Vagina (tissue), 2 donors: ENCODE measurements around the gene RNF181. TPM values are rescaled to one million over a fixed set of nuclear protein-coding genes. Genes with fewer than 3 reads are reported as not detected.

Experiments used
- DNase-seq, 2 donors: peaks; one replicate each; pipeline ENCODE4 v3.0.0-alpha.2; 2017; ENCODE audit errors: extremely low spot score in 2 of 2
- H3K27ac ChIP-seq: fragments of 200-600 bp; sonication (generic); one replicate; pipeline ENCODE4 v1.5.1; 2019
- H3K27me3 ChIP-seq: fragments of 200-600 bp; sonication (generic); one replicate; pipeline ENCODE4 v1.5.1; 2019
- H3K36me3 ChIP-seq, 2 donors: fragments of 200-600 bp; sonication (generic); one replicate each; pipeline ENCODE4 v1.5.1; 2017 to 2019
- H3K4me1 ChIP-seq: fragments of 200-600 bp; sonication (generic); one replicate; pipeline ENCODE4 v1.5.1; 2019
- H3K4me3 ChIP-seq, 2 donors: fragments of 200-600 bp; sonication (generic); 1 replicate in 1 of 2; 2 replicates in 1 of 2; pipeline ENCODE4 v1.5.1; 2016 to 2019
- H3K9me3 ChIP-seq: fragments of 200-600 bp; sonication (generic); one replicate; pipeline ENCODE4 v1.5.1; 2019
- CTCF ChIP-seq, 3 experiments: fragments of 450-650 bp in 2 of 3; fragments of 200-600 bp in 1 of 3; sonication (generic) in 1 of 3; IDR thresholded peaks; one replicate each; pipeline ENCODE4 v1.5.1; 2017 to 2019; ENCODE audit warnings: antibody characterized with exemption in 3 of 3, mild to moderate bottlenecking in 2 of 3, moderate library complexity in 2 of 3
- POLR2A ChIP-seq, 2 donors: fragments of 450-650 bp; IDR thresholded peaks; one replicate each; pipeline ENCODE4 v1.6.1; 2017; ENCODE audit warnings: antibody characterized with exemption in 2 of 2, mild to moderate bottlenecking in 2 of 2, moderate library complexity in 2 of 2
- POLR2AphosphoS5 ChIP-seq, 2 donors: sonication (generic); formaldehyde crosslinking; IDR thresholded peaks; one replicate each; pipeline ENCODE4 v1.9.0; 2017; ENCODE audit warnings: antibody characterized with exemption in 2 of 2, mild to moderate bottlenecking in 2 of 2, low read depth in 1 of 2; ENCODE audit not compliant: insufficient read depth in 1 of 2
- intact Hi-C: fragments of 100-400 bp; cut with DNase I; formaldehyde crosslinking; loops from one replicate; pipeline ENCODE4 v1.15.1; 2023
- total RNA-seq: library from RNA; depleted of rRNA; stranded (reverse); fragments of >200 nt; gene quantifications from one replicate; pipeline ENCODE4 v1.2.3, GENCODE V29; 2016

RNF181 gene
- total RNA-seq: 107 TPM

- H3K9me3 ChIP-seq: no peaks in the 10 kb centered on the region
- no peaks in the 10 kb centered on the region for H3K27me3 ChIP-seq
- H3K36me3 ChIP-seq: peaks cover 0 to 24% of the 10 kb centered on the region in 2 donors
- TF ChIP-seq CTCF (IDR thresholded peaks at IDR 0.05): no peak
- TF ChIP-seq POLR2AphosphoS5 (IDR thresholded peaks at IDR 0.05; ENCODE audit: insufficient read depth in 1 of 2, low read depth in 1 of 2): peak; percentile 95 to 98
- peak in 1 of 2 donors; percentile 89 for TF ChIP-seq POLR2A (IDR thresholded peaks at IDR 0.05)
- H3K4me3 ChIP-seq: peak within 1 kb of the TSS; percentile 85 to 95
- peaks cover 41% of the 10 kb centered on the region for H3K4me1 ChIP-seq
- peak; percentile 99 to 100 for DNase-seq
- intact Hi-C loops: no loop called here
- H3K27ac ChIP-seq: peak within 1 kb of the TSS; percentile 90
Measured at GRCh38 chr2:85595301-85596025, at the start of gene RNF181. TSS of gene RNF181 (plus strand) at chr2:85595745. CDS start at chr2:85595764, 19 bp downstream.

GRCh38 chr2:85545780-85546240 is 49.7 kb upstream of the RNF181 start:
- DNase-seq: no peak
- H3K4me1 ChIP-seq: peaks cover 39% of the 10 kb centered on the region
- H3K27me3 ChIP-seq: no peaks in the 10 kb centered on the region
- H3K4me3 ChIP-seq: no peak overlapping the region
- intact Hi-C loops: loop anchor here (10.0 kb wide), 1 partner anchor 59 kb away; the partner anchor contains the start of gene TMEM150A
- no peaks in the 10 kb centered on the region for H3K9me3 ChIP-seq
- no peak overlapping the region for H3K27ac ChIP-seq
- TF ChIP-seq POLR2AphosphoS5 (IDR thresholded peaks at IDR 0.05; ENCODE audit: insufficient read depth in 1 of 2, low read depth in 1 of 2): no peak
- no peak for TF ChIP-seq POLR2A (IDR thresholded peaks at IDR 0.05)
- no peak for TF ChIP-seq CTCF (IDR thresholded peaks at IDR 0.05)
- peaks cover 0 to 53% of the 10 kb centered on the region in 2 donors for H3K36me3 ChIP-seq

- H3K9me3 ChIP-seq: no peaks in the 10 kb centered on the region
- H3K4me3 ChIP-seq: no peak overlapping the region
- no peak for DNase-seq
- no peak overlapping the region for H3K27ac ChIP-seq
- no peaks in the 10 kb centered on the region for H3K27me3 ChIP-seq
- no peak for TF ChIP-seq CTCF (IDR thresholded peaks at IDR 0.05)
- no peak for TF ChIP-seq POLR2AphosphoS5 (IDR thresholded peaks at IDR 0.05; ENCODE audit: insufficient read depth in 1 of 2, low read depth in 1 of 2)
- no peak for TF ChIP-seq POLR2A (IDR thresholded peaks at IDR 0.05)
- intact Hi-C loops: loop anchor here (10.0 kb wide), 1 partner anchor 58 kb away; the partner anchor contains the start of gene TMEM150A
- H3K36me3 ChIP-seq: peaks cover 0 to 48% of the 10 kb centered on the region in 2 donors
- peaks cover 24% of the 10 kb centered on the region for H3K4me1 ChIP-seq
Measured at GRCh38 chr2:85547089-85547858, 48.3 kb upstream of the RNF181 start.

- no peaks in the 10 kb centered on the region for H3K9me3 ChIP-seq
- no peak overlapping the region for H3K4me3 ChIP-seq
- H3K27me3 ChIP-seq: no peaks in the 10 kb centered on the region
- peaks cover 0 to 48% of the 10 kb centered on the region in 2 donors for H3K36me3 ChIP-seq
- H3K27ac ChIP-seq: peak overlapping the region; percentile 28
- intact Hi-C loops: loop anchor here (10.0 kb wide), 1 partner anchor 57 kb away; the partner anchor contains the start of gene TMEM150A
- no peak for DNase-seq
- TF ChIP-seq CTCF (IDR thresholded peaks at IDR 0.05): no peak
- TF ChIP-seq POLR2AphosphoS5 (IDR thresholded peaks at IDR 0.05; ENCODE audit: insufficient read depth in 1 of 2, low read depth in 1 of 2): no peak
- TF ChIP-seq POLR2A (IDR thresholded peaks at IDR 0.05): no peak
- H3K4me1 ChIP-seq: peaks cover 16% of the 10 kb centered on the region
Measured at GRCh38 chr2:85547859-85548607, 47.5 kb upstream of the RNF181 start.
